Amniotic stem cell (primary cell): ENCODE results near the gene NEMP2.
"Not testable (repeated sequence)": the region's sequence is repeated elsewhere in the genome, so short reads cannot be mapped to it uniquely, and the experiment has no call there.

ENCODE experiments used
- DNase-seq: peaks from one replicate; lab custom pipeline; 2025; lab: John Stamatoyannopoulos, UW

NEMP2 gene

DNA sequence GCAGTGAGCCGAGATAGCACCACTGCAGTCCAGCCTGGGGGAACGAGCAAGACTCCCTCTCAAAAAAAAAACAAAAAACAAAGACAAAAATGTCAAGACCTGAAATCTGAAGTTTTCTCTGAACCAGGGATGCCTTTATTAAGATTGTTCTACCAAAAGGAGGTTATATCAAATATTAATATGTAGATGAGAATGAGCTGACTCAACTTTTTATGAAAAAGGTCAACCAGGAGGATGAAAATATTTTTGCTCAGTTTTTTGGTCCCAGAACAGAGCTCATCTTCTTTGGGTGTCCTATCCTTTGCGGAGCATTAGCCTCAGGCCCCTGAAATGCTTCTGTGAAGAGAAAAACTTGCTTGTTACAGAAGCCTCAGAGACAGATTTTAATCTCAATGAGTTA, 44.0 kb downstream of the NEMP2 start:
- DNase-seq = no peak

DNA sequence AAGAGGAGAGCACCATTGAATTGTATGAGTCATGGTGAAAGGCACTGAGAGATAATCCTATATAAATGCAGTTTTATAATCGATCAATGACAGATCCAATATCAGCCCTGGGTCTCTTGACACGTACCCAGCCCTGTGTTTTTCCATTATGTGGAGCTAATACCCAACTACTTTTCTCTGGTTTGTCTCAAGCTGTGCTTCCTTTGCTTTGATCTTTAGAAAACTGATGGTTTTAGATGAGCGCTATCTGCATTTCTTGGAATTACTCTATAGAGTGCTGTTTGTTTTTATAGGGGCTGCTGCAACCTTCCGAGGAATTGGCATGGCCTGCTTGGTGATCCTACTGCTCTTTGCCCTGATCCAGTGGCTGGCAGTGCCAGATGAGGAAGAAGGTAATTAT, 45.0 kb downstream of the NEMP2 start:
- DNase-seq = no peak

DNA sequence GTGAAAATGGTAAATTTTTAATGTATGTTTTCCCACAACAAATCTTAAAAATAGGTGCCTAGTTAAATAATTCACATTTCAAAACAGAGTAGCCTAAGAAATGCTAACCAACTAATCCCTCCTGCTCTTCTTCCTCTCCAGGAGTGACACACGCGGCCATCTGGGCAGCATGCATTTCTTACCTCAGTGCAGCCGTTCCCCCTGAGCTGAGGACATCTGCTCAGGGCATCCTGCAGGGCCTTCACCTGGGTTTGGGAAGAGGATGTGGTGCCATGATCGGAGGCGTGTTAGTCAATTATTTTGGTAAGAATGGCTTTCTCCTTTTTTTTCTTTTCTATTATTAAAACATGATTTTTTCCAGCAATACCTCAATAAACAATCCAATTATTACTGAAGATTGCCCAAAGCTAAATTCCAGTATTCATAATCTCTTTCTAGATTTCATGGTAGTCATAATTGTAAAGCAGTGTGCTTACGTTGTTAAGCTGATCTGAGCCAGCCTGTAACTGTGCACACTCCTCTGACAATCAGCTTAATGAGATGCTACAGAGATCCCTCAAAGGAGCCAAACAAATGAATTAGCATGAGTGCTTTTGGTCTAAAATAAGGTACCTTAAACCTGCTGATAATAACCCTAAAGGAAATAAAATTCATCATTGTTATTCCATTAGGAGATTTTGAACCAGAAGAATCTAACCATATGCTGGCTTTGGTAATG, 45.8 kb downstream of the NEMP2 start:
- no peak for DNase-seq

DNA sequence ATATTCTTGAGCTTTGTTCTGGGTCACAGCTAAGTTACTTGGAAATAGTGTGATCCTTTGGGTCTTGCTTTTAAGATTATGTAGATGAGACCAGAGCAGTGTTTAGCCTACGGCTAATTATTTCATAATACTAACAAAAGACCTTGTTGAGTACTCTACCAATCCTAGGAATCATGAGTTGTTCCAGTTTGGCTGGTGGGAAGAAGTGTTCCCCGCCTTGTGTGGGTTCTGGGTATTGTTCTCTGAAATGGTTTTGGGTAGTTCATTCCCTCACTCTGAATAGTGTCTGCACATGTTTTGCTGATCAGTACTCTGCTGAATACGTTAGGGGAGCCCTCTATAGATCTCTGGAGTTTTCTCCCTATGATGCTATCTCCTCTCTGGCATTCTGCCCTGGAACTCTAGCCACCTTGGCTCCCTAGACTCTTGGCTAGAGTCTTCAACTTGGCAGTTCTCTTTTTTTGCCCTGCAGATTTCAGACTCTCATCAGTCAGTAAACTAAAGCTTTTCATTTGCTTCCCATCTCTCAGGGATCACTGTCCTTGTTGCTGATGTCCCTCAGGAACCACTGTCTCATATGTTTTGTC, 48.4 kb downstream of the NEMP2 start:
- no peak for DNase-seq

DNA sequence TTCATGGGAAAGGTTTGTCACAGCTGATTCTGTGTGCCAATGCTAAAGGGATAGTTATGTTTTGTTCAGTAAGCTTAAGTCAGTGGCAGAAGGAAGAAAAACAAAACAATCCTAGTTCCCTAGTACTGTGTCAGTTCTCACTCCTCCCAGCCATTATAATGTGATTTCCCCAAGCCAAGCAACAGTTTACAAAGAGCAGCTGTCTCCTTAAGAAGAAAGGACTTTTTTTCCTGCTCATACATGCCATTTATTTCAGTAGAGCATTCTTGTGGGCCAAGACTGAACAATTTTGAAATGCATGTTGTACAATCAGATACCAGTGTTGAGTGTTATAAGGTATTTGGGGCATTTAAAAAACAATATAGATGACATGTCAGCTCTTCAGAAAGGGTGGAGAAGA, 52.1 kb downstream of the NEMP2 start:
- no peak for DNase-seq

DNA sequence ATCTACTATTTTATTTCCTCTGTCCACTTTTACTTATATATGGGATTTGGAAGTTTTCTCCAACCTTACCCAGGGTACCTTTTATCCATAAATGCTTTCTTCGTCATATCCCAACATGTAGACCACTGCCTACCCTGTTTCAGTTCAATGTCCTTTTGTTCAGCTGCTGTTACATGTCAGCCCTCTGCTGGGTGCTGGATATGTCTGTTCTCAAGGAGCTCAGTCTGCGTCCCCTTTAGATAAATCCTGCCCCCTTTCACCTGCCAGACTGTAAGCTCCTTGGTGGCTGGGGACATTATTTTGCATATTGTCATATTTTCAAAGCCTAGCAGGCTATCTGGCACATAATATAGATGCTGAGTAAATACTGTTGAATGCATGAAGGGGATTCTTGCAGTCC, 53.2 kb downstream of the NEMP2 start:
- no peak for DNase-seq

DNA sequence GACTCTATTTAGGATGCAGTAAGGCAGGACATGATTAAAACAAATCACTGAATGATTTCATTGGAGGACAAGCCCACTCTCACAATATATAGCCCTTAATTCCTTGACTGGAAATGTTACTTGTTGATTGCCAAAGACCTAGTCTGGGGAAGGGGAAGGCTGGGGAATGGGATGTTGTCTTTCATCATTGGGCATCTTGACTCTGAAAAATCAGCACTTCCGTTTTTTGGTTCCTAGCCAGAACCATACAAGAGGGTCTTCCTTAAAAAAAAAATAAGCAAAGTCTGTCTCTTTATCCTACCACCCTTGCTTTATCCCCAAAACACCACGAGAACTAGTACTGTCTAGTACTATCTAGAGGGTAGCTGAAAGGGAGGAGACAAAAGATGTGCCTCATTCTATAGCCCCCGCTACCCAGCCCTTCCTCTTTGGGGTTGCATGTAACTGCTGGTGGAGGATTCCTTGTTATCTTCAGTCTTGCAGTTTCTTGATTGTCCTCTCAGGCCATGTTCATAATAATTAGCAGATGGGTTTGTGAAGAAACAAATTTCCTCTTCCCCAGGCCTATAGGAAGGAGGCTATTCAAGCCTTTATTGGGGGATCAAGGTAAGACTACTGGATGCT, 55.8 kb downstream of the NEMP2 start:
- no peak for DNase-seq

DNA sequence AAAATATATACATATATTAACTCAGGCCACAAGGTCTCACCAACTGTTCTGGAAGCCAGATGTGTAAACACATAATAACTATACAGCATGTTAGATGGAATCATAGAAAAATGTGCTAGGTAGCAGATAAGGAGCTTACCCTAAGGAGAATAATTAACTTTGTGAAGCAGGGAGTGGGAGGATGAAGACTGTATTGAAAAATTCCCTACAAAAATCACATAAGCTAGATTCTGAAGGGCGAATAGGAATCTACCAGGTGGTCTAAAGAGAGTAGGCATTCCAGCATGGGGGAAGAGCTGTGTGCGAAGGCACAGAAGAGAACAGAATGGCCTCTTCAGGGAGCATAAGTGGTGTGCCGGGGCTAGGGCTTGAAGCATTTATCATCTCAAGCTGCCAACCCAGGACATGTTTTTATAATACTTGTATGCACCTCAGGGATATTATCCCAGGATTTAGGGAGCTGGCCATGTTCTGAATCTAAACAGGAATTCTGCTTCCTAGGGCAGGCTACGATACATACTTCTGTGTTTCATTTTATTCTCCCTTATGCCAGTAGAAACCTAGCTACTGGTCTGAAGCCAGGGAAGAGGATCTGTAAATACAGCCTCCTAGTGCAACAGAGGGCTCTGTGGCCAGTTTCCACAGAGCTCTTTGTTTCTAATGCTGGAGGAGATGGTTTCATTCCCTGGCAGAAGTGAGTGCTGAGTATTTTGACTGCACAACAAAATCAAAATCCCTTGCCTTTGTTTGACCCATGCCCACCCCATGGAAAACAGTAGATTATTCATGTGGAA, 56.7 kb downstream of the NEMP2 start:
- DNase-seq = no peak

DNA sequence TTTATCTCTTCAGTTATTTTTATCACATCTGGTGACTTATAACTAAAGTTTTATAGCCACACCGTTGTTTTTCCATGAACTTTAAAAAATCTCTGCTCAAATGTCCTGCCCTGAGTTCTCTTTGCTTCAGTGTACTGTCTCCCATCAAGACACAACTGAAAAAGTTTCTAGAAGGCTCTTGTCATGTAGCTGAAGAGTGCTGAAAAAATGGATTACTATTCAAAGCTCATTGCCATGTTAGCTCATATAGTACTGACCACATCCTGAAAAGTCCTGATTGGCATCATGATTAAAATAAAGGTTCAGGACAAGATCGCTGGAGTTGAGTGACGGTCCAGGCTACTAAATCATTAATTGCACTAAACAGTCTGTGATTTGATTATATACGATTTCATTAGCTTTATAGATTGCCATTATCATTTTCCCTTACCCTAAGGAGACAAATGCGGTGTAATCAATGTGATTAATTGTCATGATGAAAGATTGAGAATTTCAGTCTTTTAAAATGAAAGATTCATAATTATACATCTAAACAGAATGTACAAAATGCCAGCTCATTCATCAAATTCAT, 64.2 kb downstream of the NEMP2 start:
- DNase-seq = no peak

DNA sequence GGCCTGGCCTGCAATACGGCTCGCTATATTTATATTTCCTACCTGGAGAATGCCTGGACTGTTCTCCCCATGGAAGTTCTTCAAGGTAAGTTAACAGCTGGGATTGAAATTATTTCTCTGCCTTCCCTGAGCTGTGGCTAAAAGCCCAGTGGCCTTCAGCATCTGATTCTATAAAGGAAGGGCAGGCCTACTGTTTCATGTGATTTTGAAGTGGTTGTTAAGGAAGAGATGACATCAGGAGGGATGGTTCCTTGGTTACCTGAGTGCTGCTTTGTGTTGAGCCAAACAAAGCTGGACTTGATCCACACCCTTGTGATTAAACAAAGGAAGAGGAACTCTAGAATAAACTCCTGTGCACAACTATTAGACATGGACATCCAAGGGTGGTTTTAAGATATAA, 64.8 kb downstream of the NEMP2 start:
- DNase-seq = no peak

DNA sequence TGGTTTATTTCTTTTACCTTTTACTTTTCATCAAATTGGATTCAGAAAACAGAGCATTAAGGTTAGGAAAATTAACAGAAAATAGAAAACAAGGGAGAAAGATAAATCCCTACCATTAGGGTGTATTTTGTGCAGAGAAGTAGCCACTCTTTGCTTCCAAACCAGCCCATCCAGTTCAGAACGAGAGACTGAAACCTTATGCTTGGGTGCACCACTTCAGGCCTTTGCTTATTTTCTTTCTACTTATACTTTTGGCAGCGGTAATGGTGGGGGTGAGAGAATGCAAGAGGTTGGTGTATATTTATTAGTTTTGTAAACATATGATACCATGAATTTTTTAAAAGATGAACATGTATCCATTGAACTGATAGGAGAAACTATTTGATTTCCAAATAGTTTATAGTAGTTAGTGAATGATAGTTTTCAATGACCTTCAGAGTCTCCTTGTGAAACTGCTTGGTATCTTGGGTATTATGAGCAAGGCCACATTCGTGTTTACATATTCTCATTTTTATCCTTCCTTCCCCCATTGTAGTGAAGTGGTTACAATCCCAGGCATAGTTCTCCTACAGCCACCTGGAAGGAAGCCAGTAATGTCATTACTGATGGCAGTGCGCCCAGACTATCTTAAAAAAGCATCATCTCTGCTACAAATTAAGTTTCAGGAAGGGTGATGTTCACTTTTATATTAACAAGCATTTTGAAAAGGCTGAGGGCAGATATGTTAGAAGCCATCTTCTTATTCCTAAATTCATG, 65.5 kb downstream of the NEMP2 start:
- peak; percentile 80 for DNase-seq

DNA sequence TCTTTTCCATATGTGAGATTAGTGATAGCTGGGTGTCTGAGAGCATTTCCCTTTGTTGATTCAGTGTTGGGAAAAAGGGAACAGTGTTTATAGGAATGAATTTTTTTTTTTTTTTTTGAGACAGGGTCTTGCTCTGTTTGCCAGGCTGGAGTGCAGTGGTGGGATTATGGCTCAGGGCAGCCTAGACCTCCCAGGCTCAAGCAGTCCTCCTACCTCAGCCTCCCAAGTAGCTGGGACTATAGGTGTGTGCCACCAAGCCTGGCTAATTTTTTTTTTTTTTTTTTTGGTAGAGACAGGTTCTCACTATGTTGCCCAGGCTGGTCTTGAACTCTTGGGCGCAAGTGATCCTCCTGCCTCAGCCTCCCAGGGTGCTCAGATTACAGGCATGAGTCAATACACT, 66.2 kb downstream of the NEMP2 start:
- not testable (repeated sequence) for DNase-seq

DNA sequence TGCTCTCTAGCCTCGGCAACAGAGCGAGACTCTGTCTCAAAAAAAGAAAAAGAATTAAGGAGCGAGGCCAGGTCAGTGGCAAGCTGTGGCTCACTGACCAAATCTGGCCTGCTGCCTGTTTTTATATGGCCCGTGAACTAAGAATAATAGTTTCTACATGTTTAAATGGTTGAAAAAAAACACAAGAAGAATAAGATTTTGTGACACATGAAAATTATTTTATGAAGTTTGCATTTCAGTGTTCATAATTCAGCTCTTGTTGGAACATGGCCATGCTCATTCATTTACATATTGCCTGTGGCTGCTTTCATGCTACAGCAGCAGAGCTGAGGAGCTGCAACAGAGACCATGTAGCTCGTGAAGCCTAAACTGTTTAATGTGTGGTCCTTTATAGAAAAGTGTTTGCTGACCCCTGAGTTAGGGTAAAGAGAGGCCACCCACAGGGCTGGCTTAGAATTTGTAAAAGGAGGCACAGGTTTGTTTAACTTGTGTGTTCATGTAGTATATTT, 66.9 kb downstream of the NEMP2 start:
- DNase-seq = no peak

DNA sequence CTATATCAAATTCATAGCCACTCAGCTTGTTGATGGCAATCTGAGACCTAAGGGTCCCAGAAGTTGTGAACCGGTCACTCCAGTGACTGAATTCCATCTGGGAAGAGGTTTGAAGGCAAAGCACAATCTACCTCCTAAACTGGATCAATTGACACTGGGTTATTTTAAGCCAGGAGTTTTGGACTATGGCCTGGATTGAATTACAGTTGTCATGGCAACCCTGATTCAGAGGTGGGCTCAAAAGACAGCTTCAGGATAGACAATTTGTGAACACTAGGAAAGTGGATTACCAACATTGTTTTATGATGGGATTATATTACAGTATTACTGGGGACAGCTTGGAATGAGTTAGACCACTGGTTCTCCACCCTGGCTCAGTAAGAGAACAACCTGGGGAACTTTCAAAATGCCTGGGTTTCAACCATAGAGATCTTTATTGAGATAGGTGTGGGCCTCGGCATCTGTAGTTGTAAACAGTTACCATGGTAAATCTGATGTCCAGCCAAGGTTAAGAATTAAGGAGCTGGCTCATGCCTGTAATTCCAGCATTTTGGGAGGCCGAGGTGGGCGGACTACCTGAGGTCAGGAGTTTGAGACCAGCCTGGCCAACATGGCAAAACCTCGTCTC, 67.6 kb downstream of the NEMP2 start:
- no peak for DNase-seq

DNA sequence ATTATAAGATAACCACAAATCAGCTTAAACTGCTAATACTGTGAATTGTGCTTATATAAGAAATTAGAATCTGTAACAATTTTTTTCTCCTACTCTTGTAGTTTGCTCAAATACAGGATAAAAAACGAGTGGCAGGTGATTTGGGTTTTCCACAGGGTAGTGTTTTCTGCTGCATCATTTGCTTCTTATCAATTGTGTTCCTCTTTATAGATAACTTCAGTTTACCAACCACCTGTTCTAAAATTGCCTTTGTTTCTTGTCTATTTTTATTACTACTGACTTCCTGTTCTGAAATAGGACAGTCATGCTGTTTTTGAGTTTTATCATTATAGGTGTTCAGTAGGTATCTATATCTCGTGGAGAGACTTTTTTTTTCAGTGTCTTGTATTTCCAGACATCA, 69.5 kb downstream of the NEMP2 start:
- DNase-seq = no peak

DNA sequence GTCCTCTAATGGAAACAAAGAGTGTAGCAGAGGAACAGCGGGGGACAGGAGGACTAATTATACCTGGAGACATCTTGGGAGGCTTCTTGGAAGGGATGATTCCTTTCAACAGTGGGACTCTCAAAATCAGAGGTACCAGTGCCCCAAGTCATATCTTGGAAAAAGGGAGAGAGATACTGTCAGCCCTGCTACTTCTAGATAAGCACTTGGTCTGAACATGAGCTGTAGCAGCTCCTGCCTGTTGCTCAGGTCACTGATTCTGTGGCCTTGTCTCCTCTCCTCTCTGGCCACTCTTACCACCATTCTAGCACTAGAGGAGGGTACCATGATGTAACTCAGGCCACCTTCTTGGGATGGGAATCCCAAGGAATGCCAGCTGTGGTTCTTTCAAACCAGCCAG, 71.9 kb downstream of the NEMP2 start:
- no peak for DNase-seq

DNA sequence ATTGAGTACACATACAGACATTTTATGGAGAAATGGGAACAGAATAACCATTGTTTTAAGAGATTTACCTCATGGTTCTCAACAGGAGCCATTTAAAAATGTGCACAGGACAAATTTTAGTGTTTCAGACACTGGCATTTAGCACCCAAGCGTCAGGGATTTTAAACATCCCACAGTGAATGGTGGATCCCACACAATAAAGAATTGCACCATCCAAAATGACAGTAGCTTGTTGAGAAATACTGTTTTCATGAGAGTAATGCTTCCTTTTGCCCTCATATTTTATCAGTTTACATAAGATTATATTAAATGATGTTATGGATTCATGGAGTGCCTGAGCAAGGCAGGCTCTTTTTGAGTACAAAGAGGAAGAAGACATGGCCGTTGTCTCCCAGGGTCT, 72.3 kb downstream of the NEMP2 start:
- no peak for DNase-seq

DNA sequence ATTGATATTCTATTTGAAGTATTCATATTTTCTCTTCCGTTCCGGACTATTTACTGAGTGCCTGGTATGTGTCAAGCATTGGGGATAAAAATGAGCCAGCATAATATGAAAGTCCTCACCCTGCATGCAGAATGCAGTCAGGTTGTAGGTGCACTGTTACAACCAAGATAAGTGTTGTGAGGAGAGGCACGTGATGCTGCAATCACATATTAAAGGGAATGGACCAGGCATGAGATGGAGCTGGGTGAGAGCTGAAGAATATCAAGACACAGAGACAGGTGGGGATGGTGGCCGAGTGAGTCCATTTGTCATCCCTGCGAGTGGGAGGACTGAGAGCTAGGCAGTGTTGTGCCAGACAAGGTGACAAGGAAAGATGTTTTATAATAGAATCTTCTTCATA, 74.0 kb downstream of the NEMP2 start:
- DNase-seq = no peak

DNA sequence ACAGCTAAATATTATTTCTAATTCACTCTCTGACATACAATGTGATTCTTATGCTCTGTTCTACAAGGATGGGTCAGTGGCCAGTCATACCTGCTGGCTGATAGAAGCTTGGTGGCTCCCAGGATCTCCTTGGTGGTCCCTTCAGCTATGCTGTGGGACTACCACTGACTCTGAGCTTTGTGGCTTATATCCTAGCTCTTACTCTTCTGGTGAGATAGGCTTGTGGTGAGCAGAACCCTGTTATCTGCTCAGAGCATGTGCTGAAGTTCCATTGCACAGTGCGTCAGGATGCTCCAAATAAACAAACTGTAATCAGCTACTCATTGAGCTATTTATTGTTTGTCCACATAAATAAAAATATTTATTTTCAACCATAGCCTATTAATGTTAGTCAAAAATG, 74.6 kb downstream of the NEMP2 start:
- no peak for DNase-seq

DNA sequence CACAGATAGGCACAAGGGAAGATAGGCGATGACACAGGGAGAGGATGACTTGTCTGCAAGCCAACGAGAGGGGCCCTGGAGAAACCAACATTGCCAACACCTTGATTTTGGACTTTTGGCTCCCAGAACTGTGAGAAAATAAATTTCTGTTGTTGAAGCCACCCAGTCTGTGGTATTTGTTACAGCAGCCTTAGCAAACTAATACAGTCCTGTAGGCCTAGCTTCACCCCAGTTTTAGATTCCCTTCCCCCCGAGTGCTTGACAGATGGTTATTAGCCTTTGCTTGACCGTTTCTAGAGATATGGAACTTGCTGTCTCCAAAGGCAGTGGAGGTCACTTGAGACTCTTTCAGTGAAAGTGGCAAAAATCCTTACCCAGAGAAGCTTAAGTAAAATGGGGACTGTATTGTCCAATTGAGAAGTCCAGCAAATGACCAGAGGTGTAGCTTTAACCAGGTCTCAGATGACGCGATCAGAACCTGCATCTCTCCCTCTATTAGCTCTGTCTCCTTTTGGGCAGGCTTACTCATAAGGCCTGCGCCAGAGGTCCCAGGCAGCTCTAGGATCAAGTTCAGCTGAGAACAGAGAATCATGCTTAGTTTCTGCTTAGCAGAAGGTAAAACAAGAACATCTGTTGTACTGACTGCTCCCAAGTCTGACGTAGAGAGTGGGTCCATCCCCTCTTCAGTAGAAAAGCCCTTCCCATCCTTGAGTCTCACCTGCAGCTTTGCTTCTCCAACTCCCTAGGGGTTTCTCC, 76.0 kb downstream of the NEMP2 start:
- DNase-seq = no peak
